ENCODE measurements around the gene SPPL2B.

GRCh38 chr19:2290441-2291184, 37.9 kb upstream of the SPPL2B start:
- TF ChIP-seq CTCF (IDR thresholded peaks at IDR 0.05): no peak
- TF ChIP-seq POLR2AphosphoS5 (IDR thresholded peaks at IDR 0.05): no peak
